Psoas muscle (tissue), 8 donors: Measurements from ENCODE around the gene DNAJC30. TPM values are rescaled to one million over a fixed set of nuclear protein-coding genes. Genes with fewer than 3 reads are reported as not detected.
A peak's percentile ranks its signal among the peaks of the same experiment; 100 is the strongest.
"Not testable (repeated sequence)": the region's sequence is repeated elsewhere in the genome, so short reads cannot be mapped to it uniquely, and the experiment has no call there.

Source experiments
- ATAC-seq, 4 donors: fragments of 200-7000 bp; cut with Tn5 transposase; one replicate each; pipeline ENCODE4 v1.9.1; 2020; ENCODE audit warnings: moderate library complexity in 3 of 4, mild to moderate bottlenecking in 2 of 4
- DNase-seq, 2 donors: peaks; one replicate each; pipeline ENCODE4 v3.0.0-alpha.2; 2020
- H3K27ac ChIP-seq: fragments of 200-600 bp; one replicate; pipeline ENCODE4 v1.8.0; 2022
- H3K27me3 ChIP-seq, 3 donors: fragments of 200-600 bp in 1 of 3; one replicate each; pipeline versions ENCODE4 v1.6.1 to v1.8.0; 2013 to 2022; ENCODE audit warnings: low read length in 2 of 3, mild to moderate bottlenecking in 2 of 3, moderate library complexity in 1 of 3; ENCODE audit not compliant: insufficient read depth in 3 of 3
- H3K36me3 ChIP-seq, 2 donors: fragments of 200-600 bp in 1 of 2; one replicate each; pipeline versions ENCODE4 v1.6.1 to v1.8.0; 2013 to 2022; ENCODE audit warnings: low read depth in 1 of 2, mild to moderate bottlenecking in 1 of 2, moderate library complexity in 1 of 2; ENCODE audit not compliant: insufficient read depth in 1 of 2
- H3K4me1 ChIP-seq: fragments of 200-600 bp; one replicate; pipeline ENCODE4 v1.8.0; 2022
- H3K4me3 ChIP-seq: fragments of 200-600 bp; one replicate; pipeline ENCODE4 v1.8.0; 2022; ENCODE audit warnings: mild to moderate bottlenecking
- H3K9me3 ChIP-seq: fragments of 200-600 bp; one replicate; pipeline ENCODE4 v1.8.0; 2022
- WGBS, 3 donors: extraction: QIAGEN DNeasy Blood & Tissue Kit; methylation state at CpG; one replicate each; pipeline versions ENCODE4 v1.1.6 to v1.1.7; 2013; 5-methylcytosine and 5-hydroxymethylcytosine counted together
- intact Hi-C, 2 donors: fragments of 100-400 bp; cut with DNase I; formaldehyde crosslinking; loops; one replicate each; pipeline versions ENCODE4 v1.11.0 to v1.14.2; 2022
- polyA plus RNA-seq, 3 donors: library from polyadenylated mRNA; stranded (reverse); fragments of 200-250 nt; gene quantifications; one replicate each; pipeline ENCODE4 v1.2.3, GENCODE V29; 2013
- total RNA-seq, 4 donors: library from RNA; stranded (reverse); fragmentation: NEBNext Ultra II Directional in 2 of 4; extraction: Animal tissue kit (Norgen Biotek cat#: 25700) in 2 of 4; gene quantifications; one replicate each; pipeline versions ENCODE4 v1.2.1 to v1.2.4, GENCODE V29; 2021 to 2023
- TF ChIP-seq, protein P1 (sequence below): fragments of 200-600 bp; IDR thresholded peaks from one replicate; pipeline ENCODE4 v1.8.0; 2022; ENCODE audit warnings: antibody characterized with exemption
- donor health status: healthy with polysubstance abuse.
- donor health status: DM: no; HTN: no; CAD: no; lungs with moderate emphysema.
- donor health status: Bipolar disorder and iron deficiency.
- donor health status: healthy.
- donor health status: DM: yes; HTN: yes; CAD: no.
- donor health status: DM: no; HTN: no; CAD: no.
- donor health status: DM: no; HTN: no; CAD: no.
- donor health status: DM: yes; HTN: yes; CAD: no.

The DNAJC30 gene
- total and polyA plus RNA-seq, 7 donors, result 4.3 to 13.9 (median 8.9) TPM

DNA sequence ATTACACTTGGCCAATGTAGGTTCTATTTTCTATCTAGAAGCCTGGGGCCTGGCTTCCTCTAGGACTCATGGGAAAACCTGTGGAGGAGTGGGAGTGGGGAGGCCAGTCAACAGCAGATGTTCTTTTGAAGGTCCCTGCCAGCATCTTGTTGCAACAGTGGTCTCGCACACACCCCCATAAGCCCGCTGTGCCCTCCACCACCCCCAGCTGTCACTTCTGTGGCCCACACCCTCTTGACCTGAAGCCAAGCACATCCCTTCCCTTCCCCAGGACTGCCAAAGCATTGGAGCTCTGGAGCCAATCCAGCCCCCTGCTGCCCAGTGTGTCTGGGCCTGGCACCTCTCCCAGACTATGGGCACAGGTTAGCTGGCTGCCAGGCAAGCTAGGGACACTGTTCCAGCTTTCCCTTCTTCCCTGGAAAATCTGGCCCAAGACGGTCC, 38.1 kb upstream of the DNAJC30 start:
- intact Hi-C loops, result no loop called here
- H3K36me3 ChIP-seq, result no peaks in the 10 kb centered on the region
- H3K4me3 ChIP-seq, result no peak overlapping the region
- peak overlapping the region; percentile 41 for H3K27ac ChIP-seq
- WGBS, 3 donors, result 17 to 35% (median 26%) methylated on average over 3 of the region's 3 CpGs
- H3K9me3 ChIP-seq, result no peaks in the 10 kb centered on the region
- peak; percentile 61 to 73 (median 66) for ATAC-seq
- peaks cover 17% of the 10 kb centered on the region for H3K4me1 ChIP-seq
- no peaks in the 10 kb centered on the region for H3K27me3 ChIP-seq
- peak; percentile 60 to 86 for DNase-seq
- TF ChIP-seq, protein P1, sequence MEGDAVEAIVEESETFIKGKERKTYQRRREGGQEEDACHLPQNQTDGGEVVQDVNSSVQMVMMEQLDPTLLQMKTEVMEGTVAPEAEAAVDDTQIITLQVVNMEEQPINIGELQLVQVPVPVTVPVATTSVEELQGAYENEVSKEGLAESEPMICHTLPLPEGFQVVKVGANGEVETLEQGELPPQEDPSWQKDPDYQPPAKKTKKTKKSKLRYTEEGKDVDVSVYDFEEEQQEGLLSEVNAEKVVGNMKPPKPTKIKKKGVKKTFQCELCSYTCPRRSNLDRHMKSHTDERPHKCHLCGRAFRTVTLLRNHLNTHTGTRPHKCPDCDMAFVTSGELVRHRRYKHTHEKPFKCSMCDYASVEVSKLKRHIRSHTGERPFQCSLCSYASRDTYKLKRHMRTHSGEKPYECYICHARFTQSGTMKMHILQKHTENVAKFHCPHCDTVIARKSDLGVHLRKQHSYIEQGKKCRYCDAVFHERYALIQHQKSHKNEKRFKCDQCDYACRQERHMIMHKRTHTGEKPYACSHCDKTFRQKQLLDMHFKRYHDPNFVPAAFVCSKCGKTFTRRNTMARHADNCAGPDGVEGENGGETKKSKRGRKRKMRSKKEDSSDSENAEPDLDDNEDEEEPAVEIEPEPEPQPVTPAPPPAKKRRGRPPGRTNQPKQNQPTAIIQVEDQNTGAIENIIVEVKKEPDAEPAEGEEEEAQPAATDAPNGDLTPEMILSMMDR, result no peak

- 94 to 98% (median 98%) methylated on average over 9 of the region's 9 CpGs for WGBS, 3 donors
- intact Hi-C loops, DNase-seq, H3K27ac ChIP-seq, ATAC-seq, H3K9me3 ChIP-seq, H3K27me3 ChIP-seq, H3K36me3 ChIP-seq, H3K4me3 ChIP-seq: not testable (repeated sequence)
- H3K4me1 ChIP-seq, result peaks cover 17% of the 10 kb centered on the region
Measured at GRCh38 chr7:73720443-73720842, 37.2 kb upstream of the DNAJC30 start.

DNA sequence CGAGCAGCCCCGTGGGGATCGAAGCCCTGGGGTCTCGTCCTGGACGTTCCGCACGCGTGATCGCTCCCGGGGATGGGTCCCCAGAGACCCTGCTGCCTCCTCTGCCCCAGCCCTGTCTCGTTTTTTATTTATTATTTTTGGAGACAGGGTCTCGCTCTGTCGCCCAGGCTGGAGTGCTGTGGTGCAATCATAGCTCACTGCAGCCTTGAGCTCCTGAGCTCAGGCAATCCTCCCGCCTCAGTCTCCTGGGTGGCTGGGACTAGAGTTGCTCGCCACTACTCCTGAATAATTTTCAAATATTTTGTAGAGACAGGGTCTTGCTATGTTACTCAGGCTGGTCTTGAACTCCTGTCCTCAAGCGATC, 36.5 kb upstream of the DNAJC30 start:
- H3K4me1 ChIP-seq, result peaks cover 17% of the 10 kb centered on the region
- whole genome bisulfite sequencing, 3 donors, result 10 to 16% (median 13%) methylated on average over 10 to 16 of the region's 16 CpGs

GRCh38 chr7:73718905-73719805, 35.9 kb upstream of the DNAJC30 start, which contains the start of gene STX1A:
Gene STX1A (minus strand): TSS chr7:73719669. CDS start chr7:73719631, 38 bp downstream.
- H3K4me1 ChIP-seq, result peaks cover 17% of the 10 kb centered on the region
- ATAC-seq (peak; percentile 83 to 85 (median 84)), DNase-seq (peak; percentile 72 to 86)
- WGBS, 3 donors, result 0 to 2% (median 1%) methylated on average over 19 to 96 of the region's 96 CpGs
- intact Hi-C loops, result loop anchor here in 1 of 2 donors (5.0 kb wide), 1 partner anchor 37 kb away; the partner anchor contains the start of genes BUD23 and DNAJC30
- H3K9me3 ChIP-seq, result no peaks in the 10 kb centered on the region
- no peak within 1 kb of the TSS for H3K27ac ChIP-seq
- H3K4me3 ChIP-seq, result peak within 1 kb of the TSS; percentile 94
- no peaks in the 10 kb centered on the region for H3K36me3 ChIP-seq
- TF ChIP-seq, protein P1, result no peak
- no peaks in the 10 kb centered on the region for H3K27me3 ChIP-seq

More for the DNA sequence above, 36.5 kb upstream of the DNAJC30 start:
- no peaks in the 10 kb centered on the region for H3K36me3 ChIP-seq
- DNase-seq, result no peak
- no peaks in the 10 kb centered on the region for H3K27me3 ChIP-seq
- peak in 3 of 4 donors; percentile 7 to 34 (median 9) for ATAC-seq
- no peaks in the 10 kb centered on the region for H3K9me3 ChIP-seq
- TF ChIP-seq, protein P1, result no peak
- H3K27ac ChIP-seq, result no peak overlapping the region
- intact Hi-C loops, result loop anchor here in 1 of 2 donors (5.0 kb wide), 1 partner anchor 37 kb away; the partner anchor contains the start of genes BUD23 and DNAJC30
- peak overlapping the region; percentile 94 for H3K4me3 ChIP-seq

GRCh38 chr7:73718438-73718881, 35.2 kb upstream of the DNAJC30 start:
- no peak overlapping the region for H3K27ac ChIP-seq
- 44 to 55% (median 48%) methylated on average over 9 of the region's 9 CpGs for WGBS, 3 donors
- no peak for ATAC-seq
- TF ChIP-seq, protein P1, result no peak
- DNase-seq, result no peak
- H3K4me1 ChIP-seq, result peaks cover 17% of the 10 kb centered on the region
- intact Hi-C loops, result loop anchor here in 1 of 2 donors (5.0 kb wide), 1 partner anchor 36 kb away; the partner anchor contains the start of genes BUD23 and DNAJC30
- no peaks in the 10 kb centered on the region for H3K36me3 ChIP-seq
- no peaks in the 10 kb centered on the region for H3K27me3 ChIP-seq
- H3K9me3 ChIP-seq, result no peaks in the 10 kb centered on the region
- H3K4me3 ChIP-seq, result peak overlapping the region; percentile 94
